ENCODE measurements around the gene PARD6B.

Gene PARD6B

DNA sequence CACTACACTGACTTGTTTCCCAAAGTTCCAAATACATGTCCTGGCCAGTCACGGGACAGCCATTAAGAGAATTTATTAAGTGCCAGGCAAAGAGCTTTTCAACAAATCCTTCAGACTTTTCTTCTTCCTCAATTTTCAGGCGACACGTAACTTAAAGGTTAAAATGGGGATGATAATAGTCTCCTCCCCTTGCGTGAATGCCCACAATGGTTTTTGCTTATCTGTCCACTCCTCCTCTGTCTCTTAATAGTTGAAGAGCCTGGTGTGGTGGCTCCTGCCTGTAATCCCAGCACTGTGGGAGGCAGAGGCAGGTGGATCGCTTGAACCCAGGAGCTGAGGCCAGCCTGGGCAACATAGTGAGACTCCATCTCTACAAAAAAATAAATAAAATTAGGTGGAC, 11.4 kb upstream of the PARD6B start:
- in situ Hi-C loops (cut with MboI; ENCODE audit: low pct_unique_long_range_greater_than_20kb, low sequenced_read_pairs, unreplicated experiment), result no loop called here
- DNase-seq (ENCODE audit: low spot score), result no peak
- TF ChIP-seq, protein P1, sequence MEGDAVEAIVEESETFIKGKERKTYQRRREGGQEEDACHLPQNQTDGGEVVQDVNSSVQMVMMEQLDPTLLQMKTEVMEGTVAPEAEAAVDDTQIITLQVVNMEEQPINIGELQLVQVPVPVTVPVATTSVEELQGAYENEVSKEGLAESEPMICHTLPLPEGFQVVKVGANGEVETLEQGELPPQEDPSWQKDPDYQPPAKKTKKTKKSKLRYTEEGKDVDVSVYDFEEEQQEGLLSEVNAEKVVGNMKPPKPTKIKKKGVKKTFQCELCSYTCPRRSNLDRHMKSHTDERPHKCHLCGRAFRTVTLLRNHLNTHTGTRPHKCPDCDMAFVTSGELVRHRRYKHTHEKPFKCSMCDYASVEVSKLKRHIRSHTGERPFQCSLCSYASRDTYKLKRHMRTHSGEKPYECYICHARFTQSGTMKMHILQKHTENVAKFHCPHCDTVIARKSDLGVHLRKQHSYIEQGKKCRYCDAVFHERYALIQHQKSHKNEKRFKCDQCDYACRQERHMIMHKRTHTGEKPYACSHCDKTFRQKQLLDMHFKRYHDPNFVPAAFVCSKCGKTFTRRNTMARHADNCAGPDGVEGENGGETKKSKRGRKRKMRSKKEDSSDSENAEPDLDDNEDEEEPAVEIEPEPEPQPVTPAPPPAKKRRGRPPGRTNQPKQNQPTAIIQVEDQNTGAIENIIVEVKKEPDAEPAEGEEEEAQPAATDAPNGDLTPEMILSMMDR (IDR thresholded peaks at IDR 0.05; ENCODE audit: extremely low read depth, insufficient read depth, missing control alignments), result no peak

DNA sequence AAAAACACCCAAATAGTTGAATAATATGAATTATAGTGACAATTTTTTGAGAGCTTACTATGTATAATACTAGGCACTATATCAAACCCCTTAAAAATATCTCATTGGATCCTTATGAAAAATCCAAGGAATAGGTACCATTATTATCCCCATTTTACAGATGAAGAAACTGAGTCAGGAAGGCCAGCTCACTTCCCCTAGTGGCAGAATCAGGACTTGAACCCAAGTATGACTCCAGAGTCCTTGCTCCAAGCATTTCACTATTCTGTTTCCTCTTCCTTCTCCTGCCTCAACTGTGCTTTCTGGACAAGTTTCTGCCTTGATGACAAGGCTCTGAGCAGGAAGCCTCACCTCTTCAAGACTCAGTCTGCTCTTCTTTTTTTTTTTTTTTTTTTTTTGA, 10.8 kb upstream of the PARD6B start:
- TF ChIP-seq, protein P1 (IDR thresholded peaks at IDR 0.05; ENCODE audit: extremely low read depth, insufficient read depth, missing control alignments), result no peak
- DNase-seq (ENCODE audit: low spot score), result no peak
- in situ Hi-C loops (cut with MboI; ENCODE audit: low pct_unique_long_range_greater_than_20kb, low sequenced_read_pairs, unreplicated experiment), result no loop called here

DNA sequence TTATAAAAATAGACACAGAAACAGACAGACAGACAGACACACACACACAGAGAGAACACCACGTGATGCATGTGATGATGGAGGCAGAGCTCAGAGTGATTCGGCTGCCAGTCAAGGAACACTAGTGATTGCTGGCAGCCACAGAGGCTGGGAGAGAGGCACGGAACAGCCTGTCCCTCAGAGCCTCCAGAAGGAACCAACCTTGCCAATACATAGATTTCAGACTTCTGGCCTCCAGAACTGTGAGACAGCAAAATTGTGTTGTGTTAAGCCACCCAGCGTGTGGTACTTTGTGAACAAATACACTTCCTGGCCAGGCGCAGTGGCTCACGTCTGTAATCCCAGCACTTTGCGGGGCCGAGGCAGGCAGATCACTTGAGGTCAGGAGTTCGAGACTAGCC, 9.5 kb upstream of the PARD6B start:
- in situ Hi-C loops (cut with MboI; ENCODE audit: low pct_unique_long_range_greater_than_20kb, low sequenced_read_pairs, unreplicated experiment), result no loop called here
- TF ChIP-seq, protein P1 (IDR thresholded peaks at IDR 0.05; ENCODE audit: extremely low read depth, insufficient read depth, missing control alignments), result no peak
- DNase-seq (ENCODE audit: low spot score), result no peak

DNA sequence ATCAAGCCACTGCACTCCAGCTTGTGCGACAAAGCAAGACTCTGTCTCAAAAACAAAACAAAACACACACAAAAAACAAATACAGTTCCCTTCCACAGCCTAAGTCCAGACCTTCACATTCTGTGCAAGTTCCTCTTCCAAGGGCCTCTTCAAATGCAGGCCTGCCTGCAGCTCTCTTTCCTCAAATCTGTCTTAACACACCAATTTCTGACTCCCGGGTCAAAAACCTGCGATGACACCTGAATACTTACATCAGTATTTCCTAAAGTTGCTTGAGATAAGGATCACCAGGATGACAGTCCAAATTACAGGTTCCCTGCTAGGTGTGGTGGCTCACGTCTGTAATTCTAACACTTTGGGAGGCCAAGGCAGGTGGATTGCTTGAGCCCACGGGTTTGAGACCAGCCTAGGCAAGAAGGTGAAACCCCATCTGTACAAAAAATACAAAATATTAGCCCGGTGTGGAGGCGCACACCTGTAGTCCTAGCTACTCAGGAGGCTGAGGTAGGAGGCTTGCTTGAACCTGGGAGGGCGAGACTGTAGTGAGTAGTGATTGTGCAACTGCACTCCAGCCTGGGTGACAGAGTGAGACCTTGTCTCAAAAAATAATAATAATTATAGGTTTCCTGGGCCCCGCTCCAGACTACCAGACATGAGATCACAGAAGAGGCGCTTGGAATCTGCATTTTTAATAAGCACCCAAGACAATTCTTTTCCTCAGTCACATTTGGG, 8.8 kb upstream of the PARD6B start:
- no peak for DNase-seq (ENCODE audit: low spot score)
- in situ Hi-C loops (cut with MboI; ENCODE audit: low pct_unique_long_range_greater_than_20kb, low sequenced_read_pairs, unreplicated experiment), result no loop called here
- TF ChIP-seq, protein P1 (IDR thresholded peaks at IDR 0.05; ENCODE audit: extremely low read depth, insufficient read depth, missing control alignments), result no peak

DNA sequence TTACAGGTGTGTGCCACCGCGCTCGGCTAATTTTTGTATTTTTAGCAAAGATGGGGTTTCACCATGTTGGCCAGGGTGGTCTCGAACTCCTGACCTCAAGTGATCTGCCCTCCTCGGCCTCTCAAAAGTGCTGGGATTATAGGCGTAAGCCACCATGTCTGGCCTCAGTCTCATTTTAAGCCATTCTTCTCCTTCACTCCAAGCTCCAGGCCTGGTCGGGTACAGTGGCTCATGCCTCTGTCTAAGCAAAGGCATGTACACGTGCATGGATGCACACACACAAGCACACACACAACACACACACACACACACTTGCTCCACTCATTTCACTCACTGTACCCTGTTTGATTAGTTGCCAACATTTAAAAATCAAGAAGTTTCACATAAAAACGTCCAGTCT, 7.7 kb upstream of the PARD6B start:
- DNase-seq (ENCODE audit: low spot score), result no peak
- TF ChIP-seq, protein P1 (IDR thresholded peaks at IDR 0.05; ENCODE audit: extremely low read depth, insufficient read depth, missing control alignments), result no peak
- in situ Hi-C loops (cut with MboI; ENCODE audit: low pct_unique_long_range_greater_than_20kb, low sequenced_read_pairs, unreplicated experiment), result no loop called here

DNA sequence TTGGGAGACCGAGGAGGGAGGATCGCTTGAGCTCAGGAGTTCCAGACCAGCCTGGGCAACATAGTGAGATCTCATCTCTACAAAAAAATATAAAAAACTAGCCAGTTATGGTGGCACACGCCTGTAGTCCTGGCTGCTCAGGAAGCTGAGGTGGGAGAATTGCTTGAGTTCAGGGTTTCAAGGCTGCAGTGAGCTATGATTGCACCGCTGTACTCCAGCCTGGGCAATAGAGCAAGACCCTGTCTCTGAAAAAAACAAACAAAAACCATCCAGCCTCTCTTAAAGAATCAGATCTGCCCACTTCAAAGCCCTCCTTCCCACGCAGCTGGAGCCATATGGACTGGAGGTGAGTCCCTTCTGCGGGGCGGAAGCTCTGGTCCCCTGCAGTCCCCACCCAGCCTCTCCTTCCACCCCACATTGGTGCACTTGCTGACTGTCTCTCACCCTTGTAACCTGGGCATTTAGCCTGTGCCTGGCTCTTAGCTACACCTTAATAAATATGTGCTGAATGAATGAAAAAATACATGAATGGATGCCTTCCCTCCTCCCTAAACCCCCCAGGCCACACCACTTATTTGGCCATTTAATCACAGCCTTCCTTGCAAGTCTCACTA, 7.2 kb upstream of the PARD6B start:
- DNase-seq (ENCODE audit: low spot score), result no peak
- in situ Hi-C loops (cut with MboI; ENCODE audit: low pct_unique_long_range_greater_than_20kb, low sequenced_read_pairs, unreplicated experiment), result no loop called here
- TF ChIP-seq, protein P1 (IDR thresholded peaks at IDR 0.05; ENCODE audit: extremely low read depth, insufficient read depth, missing control alignments), result no peak

Measured in GM13977 (cell line).